Measurements from ENCODE around the gene VSX1. TPM values are rescaled to one million over a fixed set of nuclear protein-coding genes. Genes with fewer than 3 reads are reported as not detected.

Gene VSX1
- total and polyA plus RNA-seq, 2 of the 4 experiments (the other 2 are of a cell fraction) = not detected

DNA sequence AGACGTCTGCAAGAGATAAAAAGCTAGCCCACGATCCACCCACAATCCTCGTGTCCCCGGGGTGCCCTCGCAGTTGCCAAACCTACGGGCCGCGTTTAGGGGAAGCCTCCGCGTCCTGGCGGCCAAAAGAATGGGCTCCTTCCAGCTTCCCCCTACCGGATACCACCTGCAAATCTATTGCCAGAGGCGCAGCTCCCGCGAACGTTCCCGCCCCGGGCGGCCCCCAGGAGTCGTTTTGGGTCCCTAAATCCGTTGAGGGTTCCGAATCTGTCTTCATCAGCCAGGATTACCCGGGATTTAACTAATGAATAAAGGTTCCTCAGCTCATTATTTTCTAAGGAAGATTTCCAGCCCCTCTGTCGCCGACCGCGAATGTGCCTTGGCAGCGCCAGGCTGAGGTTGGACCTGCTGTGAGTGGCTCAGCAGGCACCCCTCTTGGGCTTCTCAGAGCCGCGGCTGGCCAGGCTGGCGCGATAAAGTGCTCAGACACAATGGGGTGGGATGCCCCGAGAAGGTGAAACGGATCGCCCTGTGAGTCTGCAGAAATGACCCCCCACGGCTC, 2.8 kb upstream of the VSX1 start:
- Histone ChIP-seq H2BK120ac (ENCODE audit: low read depth, low read length) (no peak overlapping the region), H3K4ac (ENCODE audit: low read depth, low read length) (no peak overlapping the region), H3K9me3 (ENCODE audit: control insufficient read depth, insufficient read depth, low read length) (no peaks in the 10 kb centered on the region), H3K36me3 (ENCODE audit: control insufficient read depth, insufficient read depth, low read length) (no peaks in the 10 kb centered on the region), H2BK15ac (ENCODE audit: low read depth, low read length) (no peak overlapping the region), H2AK9ac (replicated peaks; ENCODE audit: low read depth, low read length, poor library complexity) (no peak overlapping the region), H2BK20ac (ENCODE audit: low read depth, low read length) (no peak overlapping the region), H3K56ac (ENCODE audit: extremely low read depth, insufficient read depth, low read length) (no peak overlapping the region), H3K27ac (ENCODE audit: insufficient read depth, low read length) (no peak overlapping the region), H4K91ac (ENCODE audit: insufficient read depth, low read depth, low read length) (no peak overlapping the region), H3K4me3 (ENCODE audit: insufficient read depth, low read depth, low read length) (no peak overlapping the region), H3K9ac (ENCODE audit: low read depth, low read length) (no peak overlapping the region), H2AFZ (replicated peaks; ENCODE audit: low read length, poor library complexity) (no peak overlapping the region), H4K8ac (ENCODE audit: low read depth in 2 of 2, low read length in 2 of 2) (no peak overlapping the region), H3K4me2 (ENCODE audit: low read depth, low read length) (no peak overlapping the region), H4K5ac (ENCODE audit: low read depth, low read length) (no peak overlapping the region), H3K14ac (replicated peaks; ENCODE audit: low read depth, low read length) (no peak overlapping the region), H2BK5ac (ENCODE audit: low read depth, low read length, poor library complexity, severe bottlenecking) (no peak overlapping the region), H3K79me1 (ENCODE audit: low read depth in 1 of 2, low read length in 2 of 2) (no peaks in the 10 kb centered on the region), H3K18ac (ENCODE audit: low read depth, low read length) (no peak overlapping the region), H4K20me1 (ENCODE audit: insufficient read depth, low read length) (no peaks in the 10 kb centered on the region; the same call in 1 of the 2 replicates), H2AK5ac (ENCODE audit: low read depth, low read length) (no peak overlapping the region), H3K27me3 (ENCODE audit: control insufficient read depth, insufficient read depth, low read length) (peaks cover 75% of the 10 kb centered on the region), H3K9me1 (ENCODE audit: insufficient read depth, low read length) (no peaks in the 10 kb centered on the region), H3K23ac (ENCODE audit: low read depth, low read length) (no peak overlapping the region), H3K4me1 (ENCODE audit: control insufficient read depth, insufficient read depth, low read length) (no peaks in the 10 kb centered on the region; the same call in 1 of the 2 replicates)
- intact Hi-C loops (cut with micrococcal nuclease) (loop anchor here (5.0 kb wide), 1 partner anchor 313 kb away; no protein-coding TSS in a partner anchor), dilution Hi-C loops (cut with HindIII; ENCODE audit: low sequenced_read_pairs, unreplicated experiment) (no loop called here), in situ Hi-C loops (cut with MboI; ENCODE audit: low sequenced_read_pairs) (no loop called here)
- 5% methylated on average over 10 of the region's 36 CpGs; no CpG with 5 or more reads in 1 of the 2 experiments for WGBS, 2 experiments (ENCODE audit: extremely low coverage in 2 of 2, insufficient read length in 1 of 2)
- TF ChIP-seq CEBPB (IDR thresholded peaks at IDR 0.05; ENCODE audit: low read depth, low read length) (no peak), RAD21 (IDR thresholded peaks at IDR 0.05; ENCODE audit: low read length) (no peak), MXI1 (IDR thresholded peaks at IDR 0.05; ENCODE audit: borderline replicate concordance, low read depth, low read length) (no peak), SMC3 (IDR thresholded peaks at IDR 0.05; ENCODE audit: low read depth, low read length) (no peak), FOS (IDR thresholded peaks at IDR 0.05; ENCODE audit: low read depth, low read length) (no peak), RFX5 (IDR thresholded peaks at IDR 0.05; ENCODE audit: low read depth, low read length) (no peak), BHLHE40 (IDR thresholded peaks at IDR 0.05; ENCODE audit: low read depth, low read length) (no peak), POLR2A (IDR thresholded peaks at IDR 0.05; ENCODE audit: low read depth, low read length) (no peak), RCOR1 (IDR thresholded peaks at IDR 0.05; ENCODE audit: insufficient replicate concordance, low read length) (no peak), MAZ (IDR thresholded peaks at IDR 0.05; ENCODE audit: borderline replicate concordance, low read depth, low read length) (no peak), MAFK (IDR thresholded peaks at IDR 0.05; ENCODE audit: low read depth, low read length) (no peak), CHD1 (IDR thresholded peaks at IDR 0.05; ENCODE audit: low read depth, low read length) (no peak), CTCF (conservative IDR thresholded peaks at IDR 0.05; ENCODE audit: low read depth, low read length) (no peak), NFE2L2 (IDR thresholded peaks at IDR 0.05; ENCODE audit: low read depth, low read length) (no peak)
- TF ChIP-seq, protein P1, sequence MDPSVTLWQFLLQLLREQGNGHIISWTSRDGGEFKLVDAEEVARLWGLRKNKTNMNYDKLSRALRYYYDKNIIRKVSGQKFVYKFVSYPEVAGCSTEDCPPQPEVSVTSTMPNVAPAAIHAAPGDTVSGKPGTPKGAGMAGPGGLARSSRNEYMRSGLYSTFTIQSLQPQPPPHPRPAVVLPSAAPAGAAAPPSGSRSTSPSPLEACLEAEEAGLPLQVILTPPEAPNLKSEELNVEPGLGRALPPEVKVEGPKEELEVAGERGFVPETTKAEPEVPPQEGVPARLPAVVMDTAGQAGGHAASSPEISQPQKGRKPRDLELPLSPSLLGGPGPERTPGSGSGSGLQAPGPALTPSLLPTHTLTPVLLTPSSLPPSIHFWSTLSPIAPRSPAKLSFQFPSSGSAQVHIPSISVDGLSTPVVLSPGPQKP (IDR thresholded peaks at IDR 0.05; ENCODE audit: borderline replicate concordance, low read depth, low read length) = no peak
- TF ChIP-seq, protein P2, sequence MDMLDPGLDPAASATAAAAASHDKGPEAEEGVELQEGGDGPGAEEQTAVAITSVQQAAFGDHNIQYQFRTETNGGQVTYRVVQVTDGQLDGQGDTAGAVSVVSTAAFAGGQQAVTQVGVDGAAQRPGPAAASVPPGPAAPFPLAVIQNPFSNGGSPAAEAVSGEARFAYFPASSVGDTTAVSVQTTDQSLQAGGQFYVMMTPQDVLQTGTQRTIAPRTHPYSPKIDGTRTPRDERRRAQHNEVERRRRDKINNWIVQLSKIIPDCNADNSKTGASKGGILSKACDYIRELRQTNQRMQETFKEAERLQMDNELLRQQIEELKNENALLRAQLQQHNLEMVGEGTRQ (IDR thresholded peaks at IDR 0.05; ENCODE audit: low read depth, low read length) = no peak
- ChIA-PET CTCF (no interaction called here), POLR2A (ENCODE audit: unreplicated experiment) (no interaction called here)
- DNase-seq = no peak
- no TSS peak for BruUV-seq (replicated peaks)
- ATAC-seq (ENCODE audit: low read depth) = no peak

Data from IMR-90 (cell line).